Lung (tissue), 12 donors: ENCODE results near the gene DCDC2B. TPM values are rescaled to one million over a fixed set of nuclear protein-coding genes. Genes with fewer than 3 reads are reported as not detected.

Experiments
- ATAC-seq: fragments of 200-7000 bp; cut with Tn5 transposase; one replicate; pipeline ENCODE4 v1.9.1; 2020; ENCODE audit warnings: moderate number of reproducible peaks; ENCODE audit not compliant: insufficient read depth, low FRiP score
- DNase-seq, 3 donors: peaks; one replicate each; pipeline ENCODE4 v3.0.0-alpha.2; 2013 to 2017
- H3K27ac ChIP-seq, 2 donors: one replicate each; pipeline ENCODE4 v1.5.1; 2013; ENCODE audit warnings: mild to moderate bottlenecking in 2 of 2, moderate library complexity in 2 of 2, control low read depth in 1 of 2, inconsistent platforms in 1 of 2, low read depth in 1 of 2, low read length in 1 of 2
- H3K27me3 ChIP-seq, 3 donors: one replicate each; pipeline ENCODE4 v1.5.1; 2013; ENCODE audit warnings: low read length in 2 of 3; ENCODE audit not compliant: control insufficient read depth in 3 of 3, insufficient read depth in 3 of 3
- H3K36me3 ChIP-seq, 4 donors: one replicate each; pipeline ENCODE4 v1.5.1; 2013; ENCODE audit warnings: low read length in 4 of 4, mild to moderate bottlenecking in 1 of 4, moderate library complexity in 1 of 4; ENCODE audit not compliant: control insufficient read depth in 4 of 4, insufficient read depth in 4 of 4
- H3K4me1 ChIP-seq, 5 donors: one replicate each; pipeline ENCODE4 v1.5.1; 2013; ENCODE audit warnings: low read length in 5 of 5, mild to moderate bottlenecking in 2 of 5, moderate library complexity in 1 of 5; ENCODE audit not compliant: control insufficient read depth in 5 of 5, insufficient read depth in 5 of 5
- H3K4me3 ChIP-seq: one replicate; pipeline ENCODE4 v1.5.1; 2013; ENCODE audit warnings: mild to moderate bottlenecking, control low read depth, moderate library complexity
- H3K9ac ChIP-seq, 2 donors: one replicate each; pipeline ENCODE4 v1.5.1; 2013; ENCODE audit warnings: low read length in 2 of 2, control low read depth in 1 of 2; ENCODE audit not compliant: insufficient read depth in 1 of 2
- H3K9me3 ChIP-seq, 4 donors: one replicate each; pipeline ENCODE4 v1.5.1; 2013; ENCODE audit warnings: low read length in 3 of 4, mild to moderate bottlenecking in 1 of 4, moderate library complexity in 1 of 4; ENCODE audit not compliant: control insufficient read depth in 4 of 4, insufficient read depth in 3 of 4
- WGBS, 2 donors: extraction: QIAGEN DNeasy Blood & Tissue Kit; methylation state at CpG; one replicate each; pipeline ENCODE4 v1.1.7; 2013; 5-methylcytosine and 5-hydroxymethylcytosine counted together
- polyA plus RNA-seq, 2 donors: library from polyadenylated mRNA; stranded (reverse); fragments of 200-250 nt; gene quantifications; one replicate each; pipeline ENCODE4 v1.2.1, GENCODE V29; 2013
- total RNA-seq, 2 donors: library from RNA; depleted of rRNA in 1 of 2; stranded (reverse); fragments of >200 nt in 1 of 2; gene quantifications; one replicate each; pipeline ENCODE4 v1.2.1, GENCODE V29; 2014 to 2021
- TF ChIP-seq, protein P1 (sequence below): IDR thresholded peaks from 2 replicates; pipeline ENCODE4 v1.5.1; 2012; ENCODE audit warnings: mild to moderate bottlenecking; ENCODE audit errors: control extremely low read depth, extremely low read depth
- donor health status: control.
- donor health status: control.
- donor health status: Bipolar disorder and iron deficiency.
- donor health status: healthy.
- donor health status: DM: yes; HTN: yes; CAD: no.

Gene DCDC2B
- total and polyA plus RNA-seq, 4 donors: 3.5 to 10.0 (median 5.8) TPM

DNA sequence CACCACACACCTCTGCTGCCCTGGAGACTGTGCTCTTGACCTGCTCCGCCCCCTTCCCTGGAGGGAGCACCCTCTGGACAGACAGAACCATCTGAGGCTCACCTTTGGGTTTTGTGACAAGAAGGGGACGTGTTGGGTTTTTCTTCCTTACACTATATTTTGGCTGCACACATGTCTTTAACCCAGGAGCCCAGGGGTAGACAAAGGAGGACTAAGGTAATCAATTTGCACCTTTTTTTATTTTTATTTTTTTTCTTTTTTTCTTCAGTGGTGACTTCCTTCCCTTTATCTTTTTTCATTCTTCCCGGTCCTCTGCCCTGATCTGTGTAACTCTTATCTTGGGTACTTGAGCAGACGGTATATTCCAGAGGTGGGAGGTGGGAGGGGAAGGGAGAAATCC is 37.9 kb upstream of the DCDC2B start:
- no peaks in the 10 kb centered on the region for H3K9me3 ChIP-seq
- whole genome bisulfite sequencing, 2 donors: 78% methylated on average over 4 of the region's 4 CpGs
- no peak overlapping the region for H3K27ac ChIP-seq
- no peak overlapping the region for H3K4me3 ChIP-seq
- H3K4me1 ChIP-seq: no peaks in the 10 kb centered on the region
- ATAC-seq (no peak), DNase-seq (no peak)
- H3K9ac ChIP-seq: no peak overlapping the region
- H3K36me3 ChIP-seq: peaks cover 31 to 44% (median 34%) of the 10 kb centered on the region in 4 donors
- TF ChIP-seq, protein P1, sequence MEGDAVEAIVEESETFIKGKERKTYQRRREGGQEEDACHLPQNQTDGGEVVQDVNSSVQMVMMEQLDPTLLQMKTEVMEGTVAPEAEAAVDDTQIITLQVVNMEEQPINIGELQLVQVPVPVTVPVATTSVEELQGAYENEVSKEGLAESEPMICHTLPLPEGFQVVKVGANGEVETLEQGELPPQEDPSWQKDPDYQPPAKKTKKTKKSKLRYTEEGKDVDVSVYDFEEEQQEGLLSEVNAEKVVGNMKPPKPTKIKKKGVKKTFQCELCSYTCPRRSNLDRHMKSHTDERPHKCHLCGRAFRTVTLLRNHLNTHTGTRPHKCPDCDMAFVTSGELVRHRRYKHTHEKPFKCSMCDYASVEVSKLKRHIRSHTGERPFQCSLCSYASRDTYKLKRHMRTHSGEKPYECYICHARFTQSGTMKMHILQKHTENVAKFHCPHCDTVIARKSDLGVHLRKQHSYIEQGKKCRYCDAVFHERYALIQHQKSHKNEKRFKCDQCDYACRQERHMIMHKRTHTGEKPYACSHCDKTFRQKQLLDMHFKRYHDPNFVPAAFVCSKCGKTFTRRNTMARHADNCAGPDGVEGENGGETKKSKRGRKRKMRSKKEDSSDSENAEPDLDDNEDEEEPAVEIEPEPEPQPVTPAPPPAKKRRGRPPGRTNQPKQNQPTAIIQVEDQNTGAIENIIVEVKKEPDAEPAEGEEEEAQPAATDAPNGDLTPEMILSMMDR: no peak
- no peaks in the 10 kb centered on the region for H3K27me3 ChIP-seq

DNA sequence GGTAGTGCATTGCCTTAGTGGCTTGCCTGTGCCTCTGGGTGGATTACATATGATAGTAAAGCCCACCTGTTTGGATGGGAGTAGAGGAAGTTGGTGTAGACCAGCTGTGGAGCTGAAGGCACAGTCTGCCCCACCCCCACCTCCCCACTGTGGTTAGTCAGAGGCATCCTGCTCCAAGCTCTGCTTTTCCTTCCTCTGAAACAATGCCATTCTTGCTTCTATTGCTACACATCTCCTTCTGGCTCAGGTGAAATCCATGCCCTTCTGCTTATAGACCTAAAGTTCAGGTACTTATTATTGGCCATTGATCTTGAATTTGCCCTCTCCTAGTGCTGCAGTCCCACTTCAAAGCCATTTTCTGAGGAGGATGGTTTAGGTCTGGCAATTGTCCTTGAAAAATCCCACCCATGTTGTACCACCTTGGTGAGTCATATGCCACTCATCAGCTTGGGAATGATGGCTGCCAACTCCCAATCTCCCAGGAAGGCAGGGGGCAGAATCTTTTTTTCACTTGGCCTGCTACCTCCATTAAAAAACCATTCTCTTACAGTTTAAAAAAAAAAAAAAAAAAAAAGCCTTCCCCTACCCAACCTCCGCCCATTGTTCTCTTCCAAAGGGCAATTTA is 36.2 kb upstream of the DCDC2B start:
- Histone ChIP-seq H3K27ac (no peak overlapping the region), H3K9me3 (no peaks in the 10 kb centered on the region), H3K27me3 (no peaks in the 10 kb centered on the region), H3K4me1 (no peaks in the 10 kb centered on the region), H3K4me3 (no peak overlapping the region), H3K36me3 (peaks cover 20 to 34% (median 29%) of the 10 kb centered on the region in 4 donors), H3K9ac (no peak overlapping the region)
- TF ChIP-seq, protein P1: no peak
- WGBS, 2 donors: 93 to 100% methylated on average over 1 of the region's 1 CpG
- no peak for ATAC-seq
- DNase-seq: no peak

DNA sequence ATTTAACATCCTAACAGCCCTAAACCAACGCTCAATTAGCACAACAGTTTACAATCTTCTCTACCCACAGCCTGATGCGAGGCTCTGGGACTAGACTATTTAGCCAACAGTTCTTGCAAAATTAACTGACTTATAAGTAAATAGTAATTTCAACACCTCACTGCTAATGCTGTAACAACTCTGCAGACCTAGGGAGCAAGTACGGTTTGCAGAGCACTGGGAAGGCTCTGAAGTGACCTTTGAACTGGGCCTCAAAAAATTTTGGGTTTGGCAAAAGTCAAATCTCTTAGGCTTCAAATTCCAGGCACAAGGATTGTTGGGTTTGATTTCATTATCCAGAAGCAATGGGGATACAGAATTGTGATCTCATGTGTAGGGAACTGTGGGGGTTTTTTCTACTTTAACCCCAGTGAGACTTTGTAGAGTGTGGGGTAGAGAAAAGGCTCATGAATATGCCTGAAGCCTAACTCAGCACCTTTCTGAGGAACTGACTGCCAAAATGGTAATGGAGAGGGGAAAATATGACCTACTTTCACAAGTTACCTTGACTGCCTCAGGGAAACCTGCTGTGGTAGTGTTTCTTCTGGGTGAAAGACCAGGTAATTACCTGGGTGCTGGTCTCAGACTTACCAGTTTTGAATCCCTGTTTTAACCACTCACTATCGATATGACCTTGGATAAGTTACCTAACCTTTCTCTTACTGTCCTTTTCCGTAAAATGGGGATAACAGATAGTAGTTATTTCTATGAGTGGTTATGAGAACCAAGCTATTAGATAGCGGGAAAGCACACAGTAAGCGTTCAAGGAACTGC is 30.3 kb upstream of the DCDC2B start:
- no peaks in the 10 kb centered on the region for H3K27me3 ChIP-seq
- 59 to 74% methylated on average over 7 of the region's 7 CpGs for WGBS, 2 donors
- TF ChIP-seq, protein P1: no peak

More for the DNA sequence above, 30.3 kb upstream of the DCDC2B start:
- Histone ChIP-seq H3K9ac (peak overlapping the region in 1 of 2 donors; percentile 65), H3K9me3 (no peaks in the 10 kb centered on the region), H3K36me3 (peaks cover 1 to 14% (median 4%) of the 10 kb centered on the region in 4 donors), H3K4me1 (peaks cover 2 to 23% (median 11%) of the 10 kb centered on the region in 5 donors), H3K27ac (peak overlapping the region; percentile 96), H3K4me3 (no peak overlapping the region)
- no peak for ATAC-seq
- no peak for DNase-seq
